H1 (cell line): ENCODE measurements around the gene ITIH4. TPM values are rescaled to one million over a fixed set of nuclear protein-coding genes. Genes with fewer than 3 reads are reported as not detected.

Source experiments
- CHD7 ChIP-seq: fragments of 300-600 bp; sonication (generic); IDR thresholded peaks from 2 replicates; pipeline ENCODE4 v1.7.1; 2012; ENCODE audit warnings: low read length, moderate library complexity, mild to moderate bottlenecking, inconsistent platforms; ENCODE audit not compliant: insufficient replicate concordance
- KDM5A ChIP-seq: fragments of 200-600 bp; IDR thresholded peaks from 2 replicates; pipeline ENCODE4 v1.7.1; 2012; ENCODE audit warnings: mild to moderate bottlenecking, low read length, inconsistent platforms, mixed read lengths
- polyA plus RNA-seq, 7 experiments: library from polyadenylated mRNA; depleted of rRNA in 3 of 7; stranded (reverse) in 5 of 7; unstranded in 2 of 7; fragments of >200 nt in 5 of 7; fragments of 200-250 nt in 2 of 7; gene quantifications; 1 replicate in 5 of 7; 2 replicates in 1 of 7; 4 replicates in 1 of 7; pipeline versions ENCODE4 v1.2.1 to v1.2.3, GENCODE V29; 2011 to 2013; ENCODE audit warnings: missing spikeins in 2 of 7, mixed read lengths in 2 of 7
- total RNA-seq: library from RNA; stranded (reverse); fragmentation: NEBNext Ultra II Directional; extraction: Animal tissue kit (Norgen Biotek cat#: 25700); gene quantifications from 2 replicates; pipeline ENCODE4 v1.2.1, GENCODE V29; 2021

ITIH4 gene
- total and polyA plus RNA-seq, 2 of the 8 experiments (the other 6 are each of a cell fraction or from before 2014, with no cell fraction given), result 3.4 to 3.7 TPM

DNA sequence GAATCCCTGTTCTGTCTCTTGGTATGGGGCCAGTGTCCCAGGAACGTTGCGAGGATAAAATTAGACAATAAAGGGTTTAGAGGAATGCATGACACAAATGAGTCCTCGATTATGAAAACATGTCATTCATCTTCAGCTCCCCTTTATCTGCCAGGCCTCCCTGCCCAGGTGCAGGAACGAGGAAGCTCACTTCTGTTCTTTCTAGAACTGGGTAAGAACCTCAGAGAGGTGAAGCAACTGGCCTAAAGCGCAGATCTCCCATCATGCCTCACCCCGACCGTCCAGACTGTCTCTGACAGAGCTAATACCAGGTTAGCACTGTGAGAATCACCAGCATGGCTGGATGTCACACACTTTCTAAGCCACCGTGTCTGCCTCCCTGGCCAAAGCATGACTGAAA lies 54.6 kb downstream of the ITIH4 start (continued):
- TF ChIP-seq CHD7, result no peak
- TF ChIP-seq KDM5A, result no peak
- TF ChIP-seq, all 59 proteins: peak for 0
